CD14-positive monocyte (primary cell): ENCODE results near the gene DGKB. TPM values are rescaled to one million over a fixed set of nuclear protein-coding genes. Genes with fewer than 3 reads are reported as not detected.

Experiments
- DNase-seq, 3 donors: peaks; one replicate each; pipeline ENCODE4 v3.0.0-alpha.2; 2011 to 2022
- H2AFZ ChIP-seq: 2 replicates; pipeline ENCODE4 v1.6.0; 2012; ENCODE audit warnings: mild to moderate bottlenecking, low read depth, low read length, inconsistent platforms; ENCODE audit not compliant: insufficient read depth, poor library complexity, severe bottlenecking
- H3K27ac ChIP-seq, 2 donors: 1 replicate in 1 of 2; 2 replicates in 1 of 2; pipeline ENCODE4 v1.5.1; 2012 to 2013; ENCODE audit warnings: low read length in 2 of 2, control low read depth in 1 of 2, inconsistent platforms in 1 of 2, low read depth in 1 of 2, mild to moderate bottlenecking in 1 of 2
- H3K27me3 ChIP-seq, 2 donors: one replicate each; pipeline versions ENCODE4 v1.6.0 to v1.6.1; 2011 to 2013; ENCODE audit warnings: low read length in 2 of 2; ENCODE audit not compliant: control insufficient read depth in 2 of 2, insufficient read depth in 2 of 2
- H3K36me3 ChIP-seq, 2 donors: replicated peaks in 1 of 2; 1 replicate in 1 of 2; 2 replicates in 1 of 2; pipeline versions ENCODE4 v1.5.1 to v1.6.1; 2012 to 2013; ENCODE audit warnings: low read length in 2 of 2, control low read depth in 1 of 2, inconsistent platforms in 1 of 2, mild to moderate bottlenecking in 1 of 2; ENCODE audit not compliant: insufficient read depth in 2 of 2, control insufficient read depth in 1 of 2
- H3K4me1 ChIP-seq, 2 donors: 1 replicate in 1 of 2; 2 replicates in 1 of 2; pipeline versions ENCODE4 v1.5.1 to v1.6.1; 2012 to 2013; ENCODE audit warnings: low read length in 2 of 2, control low read depth in 1 of 2, inconsistent platforms in 1 of 2, mild to moderate bottlenecking in 1 of 2, moderate library complexity in 1 of 2; ENCODE audit not compliant: insufficient read depth in 2 of 2, control insufficient read depth in 1 of 2
- H3K4me2 ChIP-seq: replicated peaks from 2 replicates; pipeline ENCODE3; 2012; ENCODE audit warnings: low read length, moderate library complexity, mild to moderate bottlenecking; ENCODE audit not compliant: poor library complexity, severe bottlenecking; ENCODE audit errors: extremely low read depth
- H3K4me3 ChIP-seq, 3 experiments: fragments of 200-600 bp in 1 of 3; sonication (generic) in 1 of 3; replicated peaks in 1 of 3; 1 replicate in 2 of 3; 2 replicates in 1 of 3; pipeline ENCODE4 v1.5.1; 2011 to 2013; ENCODE audit warnings: low read length in 3 of 3, mild to moderate bottlenecking in 3 of 3, control low read depth in 2 of 3, low read depth in 2 of 3, inconsistent platforms in 1 of 3, moderate library complexity in 1 of 3
- H3K79me2 ChIP-seq: 2 replicates; pipeline ENCODE4 v1.6.0; 2012; ENCODE audit warnings: mild to moderate bottlenecking, control low read depth, inconsistent platforms, low read length, moderate library complexity; ENCODE audit not compliant: insufficient read depth
- H3K9ac ChIP-seq: 2 replicates; pipeline ENCODE4 v1.6.0; 2017; ENCODE audit warnings: low read length, mild to moderate bottlenecking; ENCODE audit not compliant: insufficient read depth, poor library complexity, severe bottlenecking
- H3K9me3 ChIP-seq, 2 donors: replicated peaks in 1 of 2; 1 replicate in 1 of 2; 2 replicates in 1 of 2; pipeline versions ENCODE4 v1.5.1 to v1.6.1; 2012 to 2013; ENCODE audit warnings: low read length in 2 of 2, control low read depth in 1 of 2; ENCODE audit not compliant: control insufficient read depth in 1 of 2, insufficient read depth in 1 of 2
- H4K20me1 ChIP-seq: 2 replicates; pipeline ENCODE4 v1.6.0; 2012; ENCODE audit warnings: mild to moderate bottlenecking, low read length, control low read depth, moderate library complexity; ENCODE audit not compliant: insufficient read depth
- H3K27ac Mint-ChIP-seq, 7 donors: one replicate each; pipeline ENCODE4 v1.8.0; 2020; ENCODE audit warnings: mild to moderate bottlenecking in 7 of 7, mixed read lengths in 7 of 7, moderate library complexity in 6 of 7, inconsistent platforms in 2 of 7
- H3K27me3 Mint-ChIP-seq, 3 donors: one replicate each; pipeline ENCODE4 v1.8.0; 2021 to 2022; ENCODE audit warnings: low read depth in 3 of 3, mild to moderate bottlenecking in 3 of 3, mixed read lengths in 3 of 3, moderate library complexity in 3 of 3, inconsistent platforms in 1 of 3
- H3K36me3 Mint-ChIP-seq, 2 donors: one replicate each; pipeline ENCODE4 v1.8.0; 2020; ENCODE audit warnings: mixed read lengths in 2 of 2, inconsistent platforms in 1 of 2, mild to moderate bottlenecking in 1 of 2
- H3K4me1 Mint-ChIP-seq: one replicate; pipeline ENCODE4 v1.8.0; 2020; ENCODE audit warnings: mild to moderate bottlenecking, mixed read lengths
- H3K4me3 Mint-ChIP-seq, 2 donors: one replicate each; pipeline ENCODE4 v1.8.0; 2020; ENCODE audit warnings: mild to moderate bottlenecking in 2 of 2, mixed read lengths in 2 of 2, moderate library complexity in 1 of 2
- H3K9me3 Mint-ChIP-seq, 7 donors: one replicate each; pipeline ENCODE4 v1.8.0; 2020 to 2022; ENCODE audit warnings: mixed read lengths in 7 of 7, mild to moderate bottlenecking in 6 of 7, moderate library complexity in 6 of 7, inconsistent platforms in 2 of 7
- WGBS: methylation state at CpG from one replicate; pipeline ENCODE4 v1.1.5; 2013; ENCODE audit warnings: missing lambda C conversion rate; ENCODE audit not compliant: insufficient coverage; 5-methylcytosine and 5-hydroxymethylcytosine counted together
- intact Hi-C, 2 donors: fragments of 100-400 bp; cut with micrococcal nuclease; formaldehyde crosslinking; loops; one replicate each; pipeline versions ENCODE4 v1.15.0 to v1.15.1; 2023
- polyA plus RNA-seq, 3 donors: library from polyadenylated mRNA; depleted of rRNA in 1 of 3; unstranded in 2 of 3; stranded (reverse) in 1 of 3; fragments of 300-500 nt in 2 of 3; fragments of >200 nt in 1 of 3; fragmentation: Illumina TruSeq in 2 of 3; gene quantifications; 1 replicate in 2 of 3; 2 replicates in 1 of 3; pipeline ENCODE4 v1.2.3, GENCODE V29; 2012 to 2021
- TF ChIP-seq, protein P1 (sequence below): fragments of 200-600 bp; IDR thresholded peaks from one replicate; pipeline ENCODE4 v1.8.0; 2022; ENCODE audit warnings: antibody characterized with exemption, mild to moderate bottlenecking

The DGKB gene
- polyA plus RNA-seq, 3 donors, result not detected

DNA sequence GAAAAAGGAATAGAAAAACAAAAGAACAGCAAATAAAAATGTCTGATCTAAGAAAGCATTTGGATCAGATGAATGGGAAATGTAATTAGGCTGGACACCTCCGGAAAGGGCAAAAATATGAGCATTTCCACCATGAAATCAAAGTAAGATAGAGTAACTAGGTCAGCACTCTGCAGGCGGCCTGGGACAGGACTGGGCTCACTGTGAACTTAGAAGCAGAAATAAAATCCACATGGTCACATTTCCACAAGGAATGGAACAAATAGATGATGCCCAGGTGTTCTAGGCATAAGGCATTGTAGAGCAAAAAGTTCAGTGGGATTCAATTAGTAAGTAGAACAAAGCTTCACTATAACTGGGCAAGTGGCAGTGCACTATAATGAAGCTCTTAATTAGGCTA is 703.2 kb downstream of the DGKB start:
- H3K27me3 Mint-ChIP-seq, result no peaks in the 10 kb centered on the region
- TF ChIP-seq, protein P1, sequence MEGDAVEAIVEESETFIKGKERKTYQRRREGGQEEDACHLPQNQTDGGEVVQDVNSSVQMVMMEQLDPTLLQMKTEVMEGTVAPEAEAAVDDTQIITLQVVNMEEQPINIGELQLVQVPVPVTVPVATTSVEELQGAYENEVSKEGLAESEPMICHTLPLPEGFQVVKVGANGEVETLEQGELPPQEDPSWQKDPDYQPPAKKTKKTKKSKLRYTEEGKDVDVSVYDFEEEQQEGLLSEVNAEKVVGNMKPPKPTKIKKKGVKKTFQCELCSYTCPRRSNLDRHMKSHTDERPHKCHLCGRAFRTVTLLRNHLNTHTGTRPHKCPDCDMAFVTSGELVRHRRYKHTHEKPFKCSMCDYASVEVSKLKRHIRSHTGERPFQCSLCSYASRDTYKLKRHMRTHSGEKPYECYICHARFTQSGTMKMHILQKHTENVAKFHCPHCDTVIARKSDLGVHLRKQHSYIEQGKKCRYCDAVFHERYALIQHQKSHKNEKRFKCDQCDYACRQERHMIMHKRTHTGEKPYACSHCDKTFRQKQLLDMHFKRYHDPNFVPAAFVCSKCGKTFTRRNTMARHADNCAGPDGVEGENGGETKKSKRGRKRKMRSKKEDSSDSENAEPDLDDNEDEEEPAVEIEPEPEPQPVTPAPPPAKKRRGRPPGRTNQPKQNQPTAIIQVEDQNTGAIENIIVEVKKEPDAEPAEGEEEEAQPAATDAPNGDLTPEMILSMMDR, result no peak
- intact Hi-C loops, result no loop called here
- Histone ChIP-seq H3K4me1 (no peaks in the 10 kb centered on the region), H3K36me3 (no peaks in the 10 kb centered on the region), H2AFZ (no peak overlapping the region), H3K79me2 (no peaks in the 10 kb centered on the region), H3K27ac (no peak overlapping the region), H3K27me3 (no peaks in the 10 kb centered on the region), H3K9me3 (peaks cover 0 to 4% of the 10 kb centered on the region in 2 donors), H3K9ac (no peak overlapping the region), H3K4me3 (no peak overlapping the region), H4K20me1 (no peaks in the 10 kb centered on the region), H3K4me2 (no peak overlapping the region)
- no peak for DNase-seq
- peaks cover 0 to 2% (median 0%) of the 10 kb centered on the region in 7 donors for H3K9me3 Mint-ChIP-seq
- WGBS, result no CpG with 5 or more reads among the region's 2 CpGs
- H3K27ac Mint-ChIP-seq, result no peak overlapping the region
- no peaks in the 10 kb centered on the region for H3K36me3 Mint-ChIP-seq
- no peak overlapping the region for H3K4me3 Mint-ChIP-seq
- no peaks in the 10 kb centered on the region for H3K4me1 Mint-ChIP-seq

DNA sequence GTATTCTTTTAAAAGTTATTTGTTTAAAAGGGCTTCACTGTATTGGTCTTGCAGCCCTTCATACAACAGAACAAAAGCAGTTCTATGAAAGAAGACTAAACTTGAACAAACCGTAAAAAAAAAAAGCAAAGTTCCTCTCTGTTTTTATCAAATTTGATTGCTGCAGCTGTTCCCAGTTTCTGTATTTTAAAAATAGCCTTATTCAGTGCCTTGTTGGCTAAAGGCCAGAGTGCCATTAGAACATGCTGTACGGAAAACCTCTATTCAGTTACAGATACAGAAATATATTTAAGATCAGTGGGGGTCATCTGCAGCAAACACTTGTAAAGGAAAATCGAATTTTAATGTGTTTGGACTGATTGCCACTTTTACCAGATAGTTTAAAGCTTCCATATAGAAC is 705.3 kb downstream of the DGKB start:
- no peaks in the 10 kb centered on the region for H3K27me3 Mint-ChIP-seq
- Histone ChIP-seq H3K9ac (no peak overlapping the region), H2AFZ (no peak overlapping the region), H3K4me1 (no peaks in the 10 kb centered on the region), H3K9me3 (peaks cover 0 to 4% of the 10 kb centered on the region in 2 donors), H3K79me2 (no peaks in the 10 kb centered on the region), H3K4me3 (no peak overlapping the region), H3K27me3 (no peaks in the 10 kb centered on the region), H3K36me3 (no peaks in the 10 kb centered on the region), H3K4me2 (no peak overlapping the region), H4K20me1 (no peaks in the 10 kb centered on the region), H3K27ac (no peak overlapping the region)
- no peak overlapping the region for H3K4me3 Mint-ChIP-seq
- intact Hi-C loops, result no loop called here
- H3K9me3 Mint-ChIP-seq, result peaks cover 0 to 5% (median 0%) of the 10 kb centered on the region in 7 donors
- no peak for DNase-seq
- no peak overlapping the region for H3K27ac Mint-ChIP-seq
- TF ChIP-seq, protein P1, result no peak
- no peaks in the 10 kb centered on the region for H3K4me1 Mint-ChIP-seq
- no CpG with 5 or more reads among the region's 3 CpGs for WGBS
- no peaks in the 10 kb centered on the region for H3K36me3 Mint-ChIP-seq
